ENCODE measurements around the gene IGSF3.
"Not testable (repeated sequence)": the region's sequence is repeated elsewhere in the genome, so short reads cannot be mapped to it uniquely, and the experiment has no call there.

IGSF3 gene

GRCh38 chr1:116569776-116570357 is 97.7 kb downstream of the IGSF3 start:
- Histone ChIP-seq H3K36me3 (ENCODE audit: control insufficient read depth in 1 of 2, insufficient read depth in 2 of 2, low read length in 2 of 2) (no peaks in the 10 kb centered on the region), H3K4me3 (ENCODE audit: low read depth in 1 of 2, low read length in 2 of 2) (peak overlapping the region; percentile 73 to 82), H3K27me3 (ENCODE audit: control insufficient read depth in 1 of 2, insufficient read depth in 2 of 2, low read length in 2 of 2) (no peaks in the 10 kb centered on the region), H3K4me1 (ENCODE audit: control insufficient read depth in 1 of 2, insufficient read depth in 2 of 2, low read length in 2 of 2) (peaks cover 25 to 34% of the 10 kb centered on the region in 2 donors), H3K27ac (ENCODE audit: low read depth, low read length) (peak overlapping the region; percentile 91), H3K9ac (ENCODE audit: low read depth in 1 of 2, low read length in 2 of 2) (peak overlapping the region; percentile 71 to 93), H3K9me3 (ENCODE audit: control insufficient read depth in 1 of 2, low read length in 2 of 2) (no peaks in the 10 kb centered on the region)

GRCh38 chr1:116569381-116569670 is 98.2 kb downstream of the IGSF3 start:
- H3K36me3 ChIP-seq (ENCODE audit: control insufficient read depth in 1 of 2, insufficient read depth in 2 of 2, low read length in 2 of 2): no peaks in the 10 kb centered on the region
- H3K4me3 ChIP-seq (ENCODE audit: low read depth in 1 of 2, low read length in 2 of 2): peak overlapping the region; percentile 73 to 82
- no peaks in the 10 kb centered on the region for H3K9me3 ChIP-seq (ENCODE audit: control insufficient read depth in 1 of 2, low read length in 2 of 2)
- H3K27ac ChIP-seq (ENCODE audit: low read depth, low read length): no peak overlapping the region
- no peak overlapping the region for H3K9ac ChIP-seq (ENCODE audit: low read depth in 1 of 2, low read length in 2 of 2)
- H3K27me3 ChIP-seq (ENCODE audit: control insufficient read depth in 1 of 2, insufficient read depth in 2 of 2, low read length in 2 of 2): no peaks in the 10 kb centered on the region
- peaks cover 25 to 34% of the 10 kb centered on the region in 2 donors for H3K4me1 ChIP-seq (ENCODE audit: control insufficient read depth in 1 of 2, insufficient read depth in 2 of 2, low read length in 2 of 2)

GRCh38 chr1:116568662-116569380 is 98.7 kb downstream of the IGSF3 start:
- Histone ChIP-seq H3K9ac (ENCODE audit: low read depth in 1 of 2, low read length in 2 of 2) (no peak overlapping the region), H3K36me3 (ENCODE audit: control insufficient read depth in 1 of 2, insufficient read depth in 2 of 2, low read length in 2 of 2) (no peaks in the 10 kb centered on the region), H3K4me3 (ENCODE audit: low read depth in 1 of 2, low read length in 2 of 2) (peak overlapping the region; percentile 73 to 82), H3K4me1 (ENCODE audit: control insufficient read depth in 1 of 2, insufficient read depth in 2 of 2, low read length in 2 of 2) (peaks cover 25 to 34% of the 10 kb centered on the region in 2 donors), H3K27me3 (ENCODE audit: control insufficient read depth in 1 of 2, insufficient read depth in 2 of 2, low read length in 2 of 2) (no peaks in the 10 kb centered on the region), H3K27ac (ENCODE audit: low read depth, low read length) (no peak overlapping the region), H3K9me3 (ENCODE audit: control insufficient read depth in 1 of 2, low read length in 2 of 2) (no peaks in the 10 kb centered on the region)

- H3K9ac ChIP-seq (ENCODE audit: low read depth in 1 of 2, low read length in 2 of 2): no peak overlapping the region
- H3K9me3 ChIP-seq (ENCODE audit: control insufficient read depth in 1 of 2, low read length in 2 of 2): peaks cover 0 to under 1% of the 10 kb centered on the region in 2 donors
- no peak overlapping the region for H3K27ac ChIP-seq (ENCODE audit: low read depth, low read length)
- H3K4me1 ChIP-seq (ENCODE audit: control insufficient read depth in 1 of 2, insufficient read depth in 2 of 2, low read length in 2 of 2): peaks cover 25 to 34% of the 10 kb centered on the region in 2 donors
- H3K27me3 ChIP-seq (ENCODE audit: control insufficient read depth in 1 of 2, insufficient read depth in 2 of 2, low read length in 2 of 2): no peaks in the 10 kb centered on the region
- no peak overlapping the region for H3K4me3 ChIP-seq (ENCODE audit: low read depth in 1 of 2, low read length in 2 of 2)
- H3K36me3 ChIP-seq (ENCODE audit: control insufficient read depth in 1 of 2, insufficient read depth in 2 of 2, low read length in 2 of 2): no peaks in the 10 kb centered on the region
Measured at GRCh38 chr1:116567790-116568661, 99.5 kb downstream of the IGSF3 start.

GRCh38 chr1:116565222-116565621 is 102.3 kb downstream of the IGSF3 start:
- Histone ChIP-seq H3K27ac (ENCODE audit: low read depth, low read length) (no peak overlapping the region), H3K27me3 (ENCODE audit: control insufficient read depth in 1 of 2, insufficient read depth in 2 of 2, low read length in 2 of 2) (no peaks in the 10 kb centered on the region), H3K9me3 (ENCODE audit: control insufficient read depth in 1 of 2, low read length in 2 of 2) (peaks cover 0 to 5% of the 10 kb centered on the region in 2 donors), H3K4me1 (ENCODE audit: control insufficient read depth in 1 of 2, insufficient read depth in 2 of 2, low read length in 2 of 2) (peaks cover 22 to 26% of the 10 kb centered on the region in 2 donors), H3K36me3 (ENCODE audit: control insufficient read depth in 1 of 2, insufficient read depth in 2 of 2, low read length in 2 of 2) (no peaks in the 10 kb centered on the region), H3K9ac (ENCODE audit: low read depth in 1 of 2, low read length in 2 of 2) (no peak overlapping the region), H3K4me3 (ENCODE audit: low read depth in 1 of 2, low read length in 2 of 2) (no peak overlapping the region)

- peaks cover 0 to 5% of the 10 kb centered on the region in 2 donors for H3K9me3 ChIP-seq (ENCODE audit: control insufficient read depth in 1 of 2, low read length in 2 of 2)
- H3K9ac ChIP-seq (ENCODE audit: low read depth in 1 of 2, low read length in 2 of 2): no peak overlapping the region
- no peaks in the 10 kb centered on the region for H3K27me3 ChIP-seq (ENCODE audit: control insufficient read depth in 1 of 2, insufficient read depth in 2 of 2, low read length in 2 of 2)
- peaks cover 19 to 30% of the 10 kb centered on the region in 2 donors for H3K4me1 ChIP-seq (ENCODE audit: control insufficient read depth in 1 of 2, insufficient read depth in 2 of 2, low read length in 2 of 2)
- no peak overlapping the region for H3K27ac ChIP-seq (ENCODE audit: low read depth, low read length)
- no peak overlapping the region for H3K4me3 ChIP-seq (ENCODE audit: low read depth in 1 of 2, low read length in 2 of 2)
- no peaks in the 10 kb centered on the region for H3K36me3 ChIP-seq (ENCODE audit: control insufficient read depth in 1 of 2, insufficient read depth in 2 of 2, low read length in 2 of 2)
Measured at GRCh38 chr1:116564426-116564825, 103.1 kb downstream of the IGSF3 start.

- H3K9ac ChIP-seq (ENCODE audit: low read depth in 1 of 2, low read length in 2 of 2); H3K4me3 ChIP-seq (ENCODE audit: low read depth in 1 of 2, low read length in 2 of 2): not testable (repeated sequence)
- H3K4me1 ChIP-seq (ENCODE audit: control insufficient read depth in 1 of 2, insufficient read depth in 2 of 2, low read length in 2 of 2): peaks cover 17 to 32% of the 10 kb centered on the region in 2 donors
Measured at GRCh38 chr1:116562465-116562864, 105.1 kb downstream of the IGSF3 start.

GRCh38 chr1:116561563-116561962 is 106.0 kb downstream of the IGSF3 start:
- no peaks in the 10 kb centered on the region for H3K27me3 ChIP-seq (ENCODE audit: control insufficient read depth in 1 of 2, insufficient read depth in 2 of 2, low read length in 2 of 2)
- H3K4me3 ChIP-seq (ENCODE audit: low read depth in 1 of 2, low read length in 2 of 2): no peak overlapping the region
- peaks cover 22 to 40% of the 10 kb centered on the region in 2 donors for H3K4me1 ChIP-seq (ENCODE audit: control insufficient read depth in 1 of 2, insufficient read depth in 2 of 2, low read length in 2 of 2)
- no peaks in the 10 kb centered on the region for H3K36me3 ChIP-seq (ENCODE audit: control insufficient read depth in 1 of 2, insufficient read depth in 2 of 2, low read length in 2 of 2)
- peaks cover 0 to 5% of the 10 kb centered on the region in 2 donors for H3K9me3 ChIP-seq (ENCODE audit: control insufficient read depth in 1 of 2, low read length in 2 of 2)
- H3K9ac ChIP-seq (ENCODE audit: low read depth in 1 of 2, low read length in 2 of 2): no peak overlapping the region
- no peak overlapping the region for H3K27ac ChIP-seq (ENCODE audit: low read depth, low read length)

More at GRCh38 chr1:116562465-116562864, 105.1 kb downstream of the IGSF3 start:
- not testable (repeated sequence) for H3K36me3 ChIP-seq (ENCODE audit: control insufficient read depth in 1 of 2, insufficient read depth in 2 of 2, low read length in 2 of 2); H3K27me3 ChIP-seq (ENCODE audit: control insufficient read depth in 1 of 2, insufficient read depth in 2 of 2, low read length in 2 of 2); H3K27ac ChIP-seq (ENCODE audit: low read depth, low read length); H3K9me3 ChIP-seq (ENCODE audit: control insufficient read depth in 1 of 2, low read length in 2 of 2)

- no peak overlapping the region for H3K9ac ChIP-seq (ENCODE audit: low read depth in 1 of 2, low read length in 2 of 2)
- H3K9me3 ChIP-seq (ENCODE audit: control insufficient read depth in 1 of 2, low read length in 2 of 2): peaks cover 0 to 5% of the 10 kb centered on the region in 2 donors
- no peak overlapping the region for H3K4me3 ChIP-seq (ENCODE audit: low read depth in 1 of 2, low read length in 2 of 2)
- H3K27ac ChIP-seq (ENCODE audit: low read depth, low read length): no peak overlapping the region
- peaks cover 23 to 45% of the 10 kb centered on the region in 2 donors for H3K4me1 ChIP-seq (ENCODE audit: control insufficient read depth in 1 of 2, insufficient read depth in 2 of 2, low read length in 2 of 2)
- no peaks in the 10 kb centered on the region for H3K27me3 ChIP-seq (ENCODE audit: control insufficient read depth in 1 of 2, insufficient read depth in 2 of 2, low read length in 2 of 2)
- no peaks in the 10 kb centered on the region for H3K36me3 ChIP-seq (ENCODE audit: control insufficient read depth in 1 of 2, insufficient read depth in 2 of 2, low read length in 2 of 2)
Measured at GRCh38 chr1:116560704-116561490, 106.6 kb downstream of the IGSF3 start.

Measured in duodenal mucosa (tissue), 2 donors.